GM21526 (cell line): ENCODE results near the gene SELENOF.
"Not testable (repeated sequence)": the region's sequence is repeated elsewhere in the genome, so short reads cannot be mapped to it uniquely, and the experiment has no call there.

Experiments
- ATAC-seq: cut with Tn5 transposase; IDR thresholded peaks from one replicate; pipeline ENCODE4 v1.9.1; 2021; ENCODE audit warnings: moderate library complexity; ENCODE audit not compliant: unreplicated experiment, low FRiP score

The SELENOF gene

GRCh38 chr1:86922445-86922844, 8.5 kb upstream of the SELENOF start:
- ATAC-seq = no peak

DNA sequence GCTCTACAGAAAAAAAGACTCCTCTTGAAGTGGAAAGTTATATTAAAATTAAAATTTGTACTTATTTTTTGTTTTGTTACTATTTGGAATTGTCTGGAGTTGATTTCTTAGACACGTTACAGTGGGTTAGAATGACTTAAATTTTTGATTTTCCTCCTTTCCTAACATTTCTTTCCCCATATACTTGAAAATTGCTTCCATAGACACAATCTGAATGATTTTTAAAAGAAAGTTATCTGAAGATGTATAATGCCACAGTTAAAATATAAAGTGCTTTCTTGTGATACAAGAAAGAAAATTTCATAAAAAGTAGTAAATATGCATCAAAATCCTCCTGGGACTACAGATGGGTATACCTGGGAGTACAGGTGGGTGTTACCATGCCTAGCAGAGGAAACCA, 2.8 kb upstream of the SELENOF start:
- ATAC-seq = no peak

DNA sequence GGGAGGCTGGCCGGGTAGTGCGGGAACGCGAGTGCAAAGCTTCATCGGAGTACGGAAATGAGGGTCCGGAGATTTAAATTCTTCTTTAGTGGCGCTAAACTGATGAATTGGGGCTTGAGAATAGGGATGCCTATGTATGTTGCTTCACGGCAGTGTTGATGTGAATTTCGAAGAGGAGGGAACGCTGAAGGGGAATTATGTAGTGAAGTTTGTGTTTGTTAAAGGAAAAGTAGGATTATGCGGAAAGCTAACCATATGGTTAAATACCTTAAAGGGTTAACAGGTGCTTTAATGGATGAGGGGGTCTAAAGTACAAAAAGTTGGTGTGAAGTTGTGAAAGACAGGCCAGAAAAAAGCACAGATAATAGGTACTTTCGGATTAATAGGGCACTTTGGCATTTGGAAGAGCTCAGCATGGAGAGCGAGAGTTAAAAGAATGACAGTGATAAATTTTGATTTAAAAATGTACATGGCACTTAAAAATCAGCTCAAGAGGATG, 1.9 kb upstream of the SELENOF start:
- ATAC-seq = no peak

DNA sequence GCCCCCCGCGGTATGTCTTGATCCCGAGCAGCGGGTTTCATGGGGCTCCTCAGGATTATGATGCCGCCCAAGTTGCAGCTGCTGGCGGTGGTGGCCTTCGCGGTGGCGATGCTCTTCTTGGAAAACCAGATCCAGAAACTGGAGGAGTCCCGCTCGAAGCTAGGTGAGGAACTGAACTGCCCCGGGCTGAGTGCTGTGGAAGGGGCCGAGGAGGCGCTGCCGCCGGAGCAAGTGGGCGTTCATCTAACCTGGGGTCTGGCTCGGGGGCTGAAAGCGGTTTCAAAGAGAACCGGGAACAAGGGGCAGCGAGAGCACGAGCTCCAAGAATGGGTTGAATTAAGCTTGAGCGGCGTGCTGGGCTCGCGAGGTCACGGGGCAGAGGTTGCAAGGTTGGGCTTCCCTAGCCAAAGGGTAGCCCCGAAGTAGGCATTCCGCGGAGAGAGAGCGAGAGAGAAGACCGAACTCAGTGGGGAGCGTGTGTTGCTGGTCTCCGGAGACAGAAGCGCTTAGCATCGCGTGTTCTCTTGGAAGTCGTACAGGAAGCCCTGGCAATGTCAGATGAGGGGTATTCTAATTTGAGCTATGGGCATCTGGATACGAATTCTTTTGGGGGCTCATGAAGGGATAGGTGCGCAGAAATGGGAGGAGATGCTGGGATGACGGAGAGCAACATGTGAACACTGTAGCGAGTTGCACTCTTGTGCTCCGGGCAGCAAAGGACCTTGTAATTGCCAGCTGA, 1.2 kb upstream of the SELENOF start:
- peak; percentile 15 for ATAC-seq

- ATAC-seq = peak; percentile 45
These were observed 673 bp upstream of the SELENOF start, which contains the start of gene HS2ST1 for GRCh38 chr1:86914601-86914997. TSS of gene HS2ST1 (plus strand) at chr1:86914635.

- ATAC-seq = peak; percentile 31
These were observed 479 bp downstream of the SELENOF start for GRCh38 chr1:86913399-86913895.

- ATAC-seq = no peak
These were observed 1.5 kb downstream of the SELENOF start for GRCh38 chr1:86912281-86912900.

DNA sequence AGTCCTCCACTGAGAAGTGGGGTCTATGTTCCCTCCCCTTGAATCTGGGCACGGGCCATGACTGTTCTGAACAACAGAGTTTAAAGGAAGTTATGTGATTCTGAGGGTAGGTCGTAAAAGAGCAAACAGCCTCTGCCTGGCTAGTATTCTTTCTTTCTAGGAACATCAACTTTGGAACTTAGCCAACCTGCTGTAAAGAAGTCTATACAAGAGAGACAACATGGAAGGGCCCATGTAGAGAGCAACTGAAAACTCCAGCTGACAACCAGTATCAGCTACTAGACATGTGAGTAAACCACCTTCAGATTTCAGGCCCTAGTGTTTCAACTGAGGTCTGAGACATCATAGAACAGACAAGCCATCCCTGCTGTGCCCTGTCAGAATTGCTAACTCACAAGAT, 7.5 kb downstream of the SELENOF start:
- ATAC-seq = no peak

- ATAC-seq = no peak
These were observed 8.1 kb downstream of the SELENOF start for GRCh38 chr1:86905875-86906274.

DNA sequence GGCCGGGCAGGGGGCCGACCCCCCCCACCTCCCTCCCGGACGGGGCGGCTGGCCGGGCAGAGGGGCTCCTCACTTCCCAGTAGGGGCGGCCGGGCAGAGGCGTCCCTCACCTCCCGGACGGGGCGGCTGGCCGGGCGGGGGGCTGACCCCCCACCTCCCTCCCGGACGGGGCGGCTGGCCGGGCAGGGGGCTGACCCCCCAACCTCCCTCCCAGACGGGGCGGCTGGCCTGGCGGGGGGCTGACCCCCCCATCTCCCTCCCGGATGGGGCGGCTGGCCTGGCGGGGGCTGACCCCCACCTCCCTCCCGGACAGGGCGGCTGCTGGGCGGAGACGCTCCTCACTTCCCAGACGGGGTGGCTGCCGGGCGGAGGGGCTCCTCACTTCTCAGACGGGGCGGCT, 14.5 kb downstream of the SELENOF start:
- not testable (repeated sequence) for ATAC-seq

DNA sequence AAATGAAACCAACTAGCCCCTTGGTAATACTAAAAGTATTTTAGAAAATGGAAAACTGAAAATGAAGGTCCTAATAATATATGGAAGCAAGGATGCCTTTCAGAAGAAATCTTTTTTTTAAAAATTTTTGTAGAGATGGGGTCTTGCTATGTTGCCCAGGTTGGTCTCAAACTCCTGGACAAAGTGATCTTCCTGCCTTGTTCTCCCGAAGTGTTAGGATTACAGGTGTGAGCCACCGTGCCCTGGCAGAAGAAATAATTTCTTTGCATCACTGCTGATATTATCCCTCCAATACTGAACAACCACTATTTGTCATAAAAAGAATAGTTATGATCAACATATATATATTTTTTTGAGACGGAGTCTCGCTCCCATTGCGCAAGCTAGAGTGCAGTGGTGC, 25.6 kb downstream of the SELENOF start:
- ATAC-seq = no peak

- peak; percentile 55 for ATAC-seq
These were observed 26.3 kb downstream of the SELENOF start for GRCh38 chr1:86887479-86888162.

- ATAC-seq = no peak
These were observed 38.2 kb downstream of the SELENOF start for GRCh38 chr1:86875722-86876121.

GRCh38 chr1:86872086-86872485, 41.8 kb downstream of the SELENOF start:
- no peak for ATAC-seq

DNA sequence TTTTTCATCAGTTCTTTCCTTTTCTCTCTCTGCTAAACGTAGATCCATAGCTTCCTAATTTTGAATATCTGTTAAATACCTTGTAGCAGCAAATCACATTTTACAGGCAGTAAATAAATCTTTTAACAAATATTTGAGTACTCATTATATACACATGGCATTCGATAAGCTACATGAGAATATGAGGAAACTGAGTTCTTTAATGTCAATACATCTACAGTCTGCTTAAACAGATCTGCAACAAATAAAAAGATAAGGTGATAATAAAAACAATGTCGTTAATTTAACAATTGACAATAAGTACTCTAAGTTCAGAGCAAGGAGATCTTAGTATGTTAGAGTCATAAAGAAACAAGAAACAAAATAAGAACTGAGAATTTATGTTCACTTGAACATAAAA, 42.9 kb downstream of the SELENOF start:
- ATAC-seq = no peak

GRCh38 chr1:86868477-86868876, 45.4 kb downstream of the SELENOF start:
- ATAC-seq = no peak

- not testable (repeated sequence) for ATAC-seq
These were observed 46.6 kb downstream of the SELENOF start for GRCh38 chr1:86867278-86867677.

DNA sequence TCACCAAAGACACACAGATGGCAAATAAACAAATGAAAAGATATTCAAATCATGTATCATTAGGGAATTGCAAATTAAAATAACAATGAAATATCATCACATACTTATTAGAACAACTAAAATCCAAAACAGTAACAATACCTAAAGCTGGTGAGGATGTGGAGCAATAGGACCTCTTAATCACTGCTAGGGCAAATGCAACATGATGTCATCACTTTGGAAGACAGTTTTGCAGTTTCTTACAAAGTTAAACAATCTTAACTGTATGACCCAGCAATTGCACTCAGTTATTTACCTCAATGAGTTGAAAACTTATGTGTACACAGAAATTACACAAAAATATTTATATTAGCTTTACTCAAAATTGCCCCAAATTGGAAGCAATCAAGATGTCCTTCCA, 47.3 kb downstream of the SELENOF start:
- no peak for ATAC-seq

DNA sequence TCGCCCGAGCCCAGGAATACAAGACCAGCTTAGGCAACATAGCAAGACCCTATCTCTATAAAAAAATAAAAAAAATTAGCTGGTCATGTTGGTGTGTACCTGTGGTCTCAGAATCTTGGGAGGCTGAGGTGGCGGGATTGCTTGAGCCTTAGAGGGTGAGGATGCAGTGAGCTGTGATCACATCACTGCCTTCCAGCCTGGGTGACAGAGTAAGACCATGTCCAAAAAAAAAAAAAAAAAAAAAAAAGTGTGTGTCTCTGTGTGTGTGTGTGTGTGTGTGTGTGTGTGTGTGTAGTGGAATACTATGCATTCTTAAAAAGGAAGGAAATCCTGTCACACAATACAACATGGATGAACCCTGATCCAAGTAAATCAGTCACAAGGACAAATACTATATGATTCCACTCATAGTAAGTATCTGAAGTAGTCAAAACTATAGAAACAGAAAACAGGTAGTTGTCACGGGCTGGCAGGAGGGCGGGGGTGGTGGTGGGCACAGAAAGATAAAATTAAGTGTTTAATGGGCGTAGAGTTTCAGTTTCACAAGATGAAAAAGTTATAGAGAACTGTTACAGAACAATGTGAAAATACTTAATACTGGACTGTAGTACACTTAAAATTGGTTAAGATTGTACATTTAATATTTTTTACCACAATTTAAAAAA, 47.8 kb downstream of the SELENOF start:
- no peak for ATAC-seq

DNA sequence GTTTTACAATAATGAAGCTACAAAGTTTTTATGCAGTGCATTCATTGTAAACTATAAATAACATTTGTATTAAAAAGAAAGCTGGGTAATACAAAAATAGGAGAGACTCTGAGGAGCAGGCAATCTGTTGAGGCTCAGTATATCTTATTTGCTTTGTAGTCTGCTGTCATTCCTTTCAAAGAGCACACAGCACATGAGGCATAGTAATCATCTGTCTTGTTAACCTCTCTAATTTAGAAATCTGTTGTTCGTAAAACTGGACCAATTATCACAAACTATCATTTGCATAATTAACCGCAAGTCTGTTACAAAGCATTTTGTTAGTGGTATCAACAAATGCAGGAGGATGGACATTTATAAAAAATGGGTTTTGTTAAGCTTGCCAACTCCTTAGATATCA, 51.0 kb downstream of the SELENOF start:
- no peak for ATAC-seq

DNA sequence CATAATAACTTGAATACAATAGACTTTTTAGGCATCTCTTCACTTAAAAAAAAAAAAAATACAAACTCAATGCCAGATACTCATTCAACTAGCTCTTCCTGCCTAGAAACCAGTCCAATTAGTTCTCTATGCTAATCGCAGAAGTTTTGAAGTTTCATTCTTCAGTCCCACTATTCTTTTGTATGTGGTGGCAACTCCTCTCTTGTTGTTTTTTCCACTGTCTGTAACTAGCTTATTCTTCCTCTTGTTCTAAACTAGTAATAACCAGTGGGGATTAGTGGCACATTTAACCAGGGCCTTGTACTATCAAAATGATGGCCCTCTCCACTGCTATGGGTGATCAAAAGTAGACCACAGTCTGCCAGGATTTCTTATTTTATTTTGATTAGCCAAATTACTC, 52.5 kb downstream of the SELENOF start:
- ATAC-seq = no peak
